Embryonic facial prominence (tissue), 1 donor: Measurements from ENCODE around the gene SLC35A4.

Experiments used
- DNase-seq: peaks from one replicate; pipeline ENCODE4 v3.0.0-alpha.2; 2016; ENCODE audit errors: extremely low spot score

Gene SLC35A4

GRCh38 chr5:140564196-140565023 is at the start of gene SLC35A4, which contains the start of gene APBB3:
SLC35A4 (plus strand) TSS chr5:140564828; CDS start chr5:140567170, 2,342 bp downstream.
APBB3 (minus strand) TSS chr5:140564598; CDS start chr5:140564245, 353 bp downstream.
- DNase-seq = peak; percentile 97

- DNase-seq = no peak
Observed at GRCh38 chr5:140524003-140524402, 40.6 kb upstream of the SLC35A4 start.

- DNase-seq = no peak
Observed at GRCh38 chr5:140540227-140540626, 24.4 kb upstream of the SLC35A4 start.

GRCh38 chr5:140542972-140543371 is 21.7 kb upstream of the SLC35A4 start:
- DNase-seq = no peak

GRCh38 chr5:140544986-140545385 is 19.6 kb upstream of the SLC35A4 start:
- DNase-seq = no peak

- DNase-seq = no peak
Observed at GRCh38 chr5:140545606-140546005, 19.0 kb upstream of the SLC35A4 start.

GRCh38 chr5:140546851-140547507 is 17.6 kb upstream of the SLC35A4 start:
- DNase-seq = no peak

GRCh38 chr5:140547508-140548299 is 16.9 kb upstream of the SLC35A4 start, which contains the start of gene EIF4EBP3:
EIF4EBP3 (plus strand) TSS chr5:140547662; CDS start chr5:140547738, 76 bp downstream.
- peak; percentile 86 for DNase-seq

- DNase-seq = no peak
Observed at GRCh38 chr5:140548300-140548688, 16.3 kb upstream of the SLC35A4 start.

- no peak for DNase-seq
Observed at GRCh38 chr5:140548791-140549190, 15.8 kb upstream of the SLC35A4 start.

GRCh38 chr5:140549237-140550144 is 15.1 kb upstream of the SLC35A4 start:
- DNase-seq = no peak

GRCh38 chr5:140550147-140551079 is 14.2 kb upstream of the SLC35A4 start:
- no peak for DNase-seq

GRCh38 chr5:140551872-140552271 is 12.8 kb upstream of the SLC35A4 start:
- DNase-seq = no peak

- no peak for DNase-seq
Observed at GRCh38 chr5:140553657-140554056, 11.0 kb upstream of the SLC35A4 start.

GRCh38 chr5:140554454-140554853 is 10.2 kb upstream of the SLC35A4 start:
- no peak for DNase-seq

- DNase-seq = no peak
Observed at GRCh38 chr5:140555747-140556312, 8.8 kb upstream of the SLC35A4 start.

- DNase-seq = no peak
Observed at GRCh38 chr5:140556438-140556837, 8.2 kb upstream of the SLC35A4 start.

GRCh38 chr5:140557136-140557805 is 7.4 kb upstream of the SLC35A4 start, which contains the start of gene SRA1:
SRA1 (minus strand) TSS chr5:140557473; CDS start chr5:140557452, 21 bp downstream.
- peak; percentile 67 for DNase-seq

GRCh38 chr5:140557965-140558364 is 6.7 kb upstream of the SLC35A4 start:
- DNase-seq = no peak
